Mucosa of descending colon (tissue), 3 donors: ENCODE measurements around the gene BEST2. TPM values are rescaled to one million over a fixed set of nuclear protein-coding genes. Genes with fewer than 3 reads are reported as not detected.

Experiments
- ATAC-seq: fragments of 200-7000 bp; cut with Tn5 transposase; one replicate; pipeline ENCODE4 v1.9.1; 2020; ENCODE audit warnings: mild to moderate bottlenecking, moderate library complexity
- DNase-seq, 3 donors: peaks; one replicate each; pipeline ENCODE4 v3.0.0-alpha.2; 2020
- H3K36me3 ChIP-seq: fragments of 200-600 bp; one replicate; pipeline ENCODE4 v1.8.0; 2021; ENCODE audit warnings: low read depth, mild to moderate bottlenecking
- H3K4me1 ChIP-seq: fragments of 200-600 bp; one replicate; pipeline ENCODE4 v1.8.0; 2021; ENCODE audit warnings: low read depth, mild to moderate bottlenecking
- H3K4me3 ChIP-seq: fragments of 200-600 bp; one replicate; pipeline ENCODE4 v1.8.0; 2021; ENCODE audit warnings: mild to moderate bottlenecking
- H3K9me3 ChIP-seq: fragments of 200-600 bp; one replicate; pipeline ENCODE4 v1.8.0; 2021; ENCODE audit warnings: mild to moderate bottlenecking
- intact Hi-C, 2 donors: fragments of 100-400 bp; cut with DNase I in 1 of 2; cut with micrococcal nuclease in 1 of 2; formaldehyde crosslinking; loops; one replicate each; pipeline versions ENCODE4 v1.11.0 to v1.11.1; 2022; cut with DNase I, micrococcal nuclease
- total RNA-seq, 3 donors: library from RNA; stranded (reverse); fragmentation: NEBNext Ultra II Directional in 2 of 3; extraction: Animal tissue kit (Norgen Biotek cat#: 25700) in 2 of 3; gene quantifications; one replicate each; pipeline versions ENCODE4 v1.2.1 to v1.2.4, GENCODE V29; 2021 to 2023
- TF ChIP-seq, protein P1 (sequence below): fragments of 200-600 bp; IDR thresholded peaks from one replicate; pipeline ENCODE4 v1.8.0; 2022; ENCODE audit warnings: antibody characterized with exemption, mild to moderate bottlenecking
- donor health status: DM: no; HTN: no; CAD: no; lungs with moderate emphysema.
- donor health status: DM: no; HTN: no; CAD: no.
- donor health status: DM: no; HTN: yes; CAD: no.

The BEST2 gene
- total RNA-seq, 3 donors from 2014 or later, result 29.0 to 167 (median 32.2) TPM

DNA sequence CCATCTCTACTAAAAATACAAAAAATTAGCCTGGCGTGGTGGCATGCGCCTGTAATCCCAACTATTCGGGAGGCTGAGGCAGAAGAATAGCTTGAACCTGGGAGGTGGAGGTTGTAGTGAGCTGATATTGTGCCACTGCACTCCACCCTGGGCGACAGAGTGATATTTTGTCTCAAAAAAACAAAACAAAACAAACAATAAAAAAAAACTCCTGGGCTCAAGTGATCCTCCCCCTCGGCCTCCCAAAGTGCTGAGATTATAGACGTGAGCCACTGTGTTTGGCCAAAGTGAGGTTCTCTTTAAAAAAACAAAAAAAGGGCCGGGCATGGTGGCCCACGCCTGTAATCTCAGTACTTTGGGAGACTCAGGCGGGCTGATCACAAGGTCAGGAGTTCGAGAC is 35.9 kb downstream of the BEST2 start:
- ATAC-seq, result no peak
- TF ChIP-seq, protein P1, sequence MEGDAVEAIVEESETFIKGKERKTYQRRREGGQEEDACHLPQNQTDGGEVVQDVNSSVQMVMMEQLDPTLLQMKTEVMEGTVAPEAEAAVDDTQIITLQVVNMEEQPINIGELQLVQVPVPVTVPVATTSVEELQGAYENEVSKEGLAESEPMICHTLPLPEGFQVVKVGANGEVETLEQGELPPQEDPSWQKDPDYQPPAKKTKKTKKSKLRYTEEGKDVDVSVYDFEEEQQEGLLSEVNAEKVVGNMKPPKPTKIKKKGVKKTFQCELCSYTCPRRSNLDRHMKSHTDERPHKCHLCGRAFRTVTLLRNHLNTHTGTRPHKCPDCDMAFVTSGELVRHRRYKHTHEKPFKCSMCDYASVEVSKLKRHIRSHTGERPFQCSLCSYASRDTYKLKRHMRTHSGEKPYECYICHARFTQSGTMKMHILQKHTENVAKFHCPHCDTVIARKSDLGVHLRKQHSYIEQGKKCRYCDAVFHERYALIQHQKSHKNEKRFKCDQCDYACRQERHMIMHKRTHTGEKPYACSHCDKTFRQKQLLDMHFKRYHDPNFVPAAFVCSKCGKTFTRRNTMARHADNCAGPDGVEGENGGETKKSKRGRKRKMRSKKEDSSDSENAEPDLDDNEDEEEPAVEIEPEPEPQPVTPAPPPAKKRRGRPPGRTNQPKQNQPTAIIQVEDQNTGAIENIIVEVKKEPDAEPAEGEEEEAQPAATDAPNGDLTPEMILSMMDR, result no peak
- peak in 1 of 3 donors; percentile 21 for DNase-seq
- intact Hi-C loops, result no loop called here
- peaks cover 64% of the 10 kb centered on the region for H3K4me1 ChIP-seq
- no peaks in the 10 kb centered on the region for H3K36me3 ChIP-seq
- H3K9me3 ChIP-seq, result no peaks in the 10 kb centered on the region
- no peak overlapping the region for H3K4me3 ChIP-seq

- TF ChIP-seq, protein P1, result no peak
- ATAC-seq, result no peak
- Histone ChIP-seq H3K9me3 (no peaks in the 10 kb centered on the region), H3K36me3 (no peaks in the 10 kb centered on the region), H3K4me1 (peaks cover 59% of the 10 kb centered on the region), H3K4me3 (no peak overlapping the region)
- intact Hi-C loops, result no loop called here
- DNase-seq, result peak in 1 of 3 donors; percentile 28
These were observed 36.6 kb downstream of the BEST2 start for GRCh38 chr19:12788042-12788681.

DNA sequence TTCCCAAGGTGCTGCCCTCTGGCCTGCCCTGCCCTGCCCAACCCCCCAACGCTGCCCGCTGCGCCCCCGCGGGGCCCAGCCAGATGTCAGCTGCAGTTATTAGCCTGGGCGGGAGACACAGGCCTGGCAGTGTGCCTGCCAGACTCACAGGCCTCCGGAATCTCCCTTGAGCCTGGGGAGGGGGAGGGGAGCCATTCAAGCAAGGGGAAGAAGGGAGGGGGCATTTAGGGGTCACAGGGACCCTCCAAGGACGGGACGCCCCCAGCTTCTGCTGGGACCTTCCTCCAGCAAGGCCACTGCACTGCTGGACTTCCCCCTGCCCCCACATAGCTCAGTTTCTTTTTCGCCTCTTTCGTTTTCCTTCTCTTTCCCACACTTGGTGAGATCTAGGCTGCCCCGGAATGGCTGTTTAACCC is 37.1 kb downstream of the BEST2 start:
- Histone ChIP-seq H3K36me3 (no peaks in the 10 kb centered on the region), H3K9me3 (no peaks in the 10 kb centered on the region), H3K4me1 (peaks cover 54% of the 10 kb centered on the region), H3K4me3 (no peak overlapping the region)
- intact Hi-C loops, result no loop called here
- TF ChIP-seq, protein P1, result no peak
- DNase-seq (peak; percentile 90 to 91 (median 91)), ATAC-seq (peak; percentile 3)

DNA sequence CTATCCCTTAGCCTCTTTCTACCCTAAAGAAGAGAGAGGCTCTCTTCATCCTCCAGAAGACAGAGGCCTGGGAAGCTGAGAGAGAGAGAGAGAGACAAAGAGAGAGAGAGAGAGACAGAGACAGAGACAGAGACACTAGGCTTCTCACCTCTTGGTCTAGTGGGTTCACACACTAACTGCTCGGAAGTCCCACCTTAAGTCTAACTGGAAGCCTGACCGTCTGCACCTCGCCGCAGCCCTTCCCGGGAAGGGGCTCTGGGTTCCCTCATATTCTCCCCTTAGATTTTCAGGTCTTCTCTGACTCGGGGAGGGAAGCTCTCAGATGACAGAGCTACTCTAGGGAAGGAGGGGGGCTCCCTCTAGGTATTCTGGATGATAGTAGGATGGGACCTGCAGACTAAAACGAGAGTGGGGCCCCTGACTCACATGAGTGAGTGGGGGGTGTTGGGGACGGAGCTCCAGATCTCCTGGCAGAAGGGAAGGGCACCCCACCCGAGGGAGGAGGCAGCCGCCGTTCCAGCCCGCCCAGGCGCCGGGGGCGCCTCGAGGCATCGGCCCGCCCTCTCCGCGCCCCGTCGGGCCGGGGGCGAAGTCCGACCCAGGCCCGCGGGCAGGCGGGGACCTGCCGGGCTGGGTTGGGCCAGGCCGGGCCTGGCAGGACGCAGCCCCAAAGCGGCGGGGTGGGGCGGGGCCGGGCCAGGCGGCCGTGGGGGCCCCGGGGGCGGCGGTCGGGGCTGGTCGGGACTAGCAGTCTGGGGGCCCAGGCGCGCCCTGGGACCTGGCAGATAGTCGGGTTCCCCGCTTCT is 37.7 kb downstream of the BEST2 start:
- Histone ChIP-seq H3K4me1 (peaks cover 48% of the 10 kb centered on the region), H3K4me3 (peak overlapping the region; percentile 19), H3K9me3 (no peaks in the 10 kb centered on the region), H3K36me3 (no peaks in the 10 kb centered on the region)
- TF ChIP-seq, protein P1, result peak; percentile 12
- DNase-seq (peak in 2 of 3 donors; percentile 85 to 92), ATAC-seq (peak; percentile 41)
- intact Hi-C loops, result no loop called here

DNA sequence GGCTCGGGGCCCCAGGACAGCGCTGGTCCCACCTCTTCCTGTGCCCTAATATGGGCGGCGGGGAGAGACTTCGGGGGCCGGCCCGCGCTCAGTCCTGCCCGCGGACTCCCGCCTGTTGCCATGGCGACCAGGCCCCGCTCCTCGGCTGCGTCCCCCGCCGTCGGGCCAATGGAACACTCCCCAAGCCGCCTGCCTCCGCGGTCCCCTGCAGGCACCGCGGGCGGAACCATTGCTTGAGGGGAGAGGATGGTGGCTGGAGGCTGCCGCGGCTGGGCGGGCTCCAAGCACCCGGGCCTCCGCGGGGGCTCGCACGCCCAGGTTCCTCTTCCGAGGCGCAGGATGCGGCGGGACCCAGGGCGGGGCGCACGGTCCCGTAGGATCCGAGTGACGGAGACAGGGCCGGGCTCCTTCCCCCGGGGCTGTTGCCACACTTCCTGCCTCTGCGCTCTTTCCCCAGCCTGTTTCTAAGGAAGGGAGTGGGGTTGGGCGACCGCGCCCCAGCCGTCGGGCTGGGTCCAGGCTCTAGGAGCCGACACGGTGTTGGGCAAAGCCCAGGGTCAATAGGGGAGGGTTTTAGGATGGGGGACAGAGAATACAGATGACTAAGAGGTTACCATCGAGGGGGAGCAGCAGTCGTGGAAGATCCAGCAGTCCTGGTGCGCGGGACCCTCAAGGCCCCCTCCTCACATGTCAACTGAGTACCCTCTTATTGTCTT is 38.5 kb downstream of the BEST2 start:
- no peaks in the 10 kb centered on the region for H3K36me3 ChIP-seq
- H3K4me1 ChIP-seq, result peaks cover 47% of the 10 kb centered on the region
- TF ChIP-seq, protein P1, result no peak
- no peaks in the 10 kb centered on the region for H3K9me3 ChIP-seq
- peak overlapping the region; percentile 19 for H3K4me3 ChIP-seq
- ATAC-seq (peak; percentile 52), DNase-seq (peak; percentile 93 to 98 (median 95))
- intact Hi-C loops, result no loop called here
